ENCODE measurements around the gene TLCD1. TPM values are rescaled to one million over a fixed set of nuclear protein-coding genes. Genes with fewer than 3 reads are reported as not detected.
A peak's percentile ranks its signal among the peaks of the same experiment; 100 is the strongest.

TLCD1 gene
- total RNA-seq, 1 experiment from 2014 or later: 50.7 TPM

DNA sequence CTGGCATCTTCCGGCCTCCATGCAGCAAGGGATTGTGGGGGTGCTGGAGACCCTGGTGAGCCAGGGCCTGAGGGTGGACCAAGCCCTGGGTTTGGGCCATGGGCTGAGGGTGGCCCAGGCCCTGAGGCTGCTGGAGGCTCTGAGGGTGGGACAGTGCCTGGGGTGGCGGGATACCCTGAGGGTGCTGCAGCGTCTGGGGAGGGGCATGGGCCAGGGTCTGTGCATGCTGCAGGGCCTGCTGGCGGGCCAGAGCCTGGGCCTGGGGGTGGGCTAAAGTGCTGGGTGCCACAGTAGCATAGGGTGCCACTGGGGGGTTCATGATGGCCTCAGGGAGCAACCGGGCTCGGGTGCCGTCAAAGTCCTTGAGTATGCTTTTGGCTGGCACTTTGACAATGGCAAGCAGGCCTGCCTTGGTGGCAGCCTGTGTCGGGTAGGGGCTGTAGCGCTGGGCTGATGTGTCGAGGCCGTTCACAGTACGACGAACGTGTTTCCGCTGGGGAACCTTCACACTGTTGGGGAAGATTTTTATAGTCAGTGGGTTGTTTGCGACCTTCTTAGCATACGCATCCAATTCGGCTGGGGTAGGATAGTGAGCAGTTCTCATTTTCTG, 33.3 kb upstream of the TLCD1 start:
- no peak overlapping the region for H3K4me2 ChIP-seq (ENCODE audit: insufficient read depth, insufficient read length, low read length)
- no CpG with 5 or more reads among the region's 18 CpGs for WGBS (ENCODE audit: extremely low coverage, insufficient read length, low lambda C conversion rate)
- H3K4me3 Mint-ChIP-seq: peak overlapping the region in 1 of 2 experiments; percentile 50; a peak in 1 of 5 replicates

More for the DNA sequence above, 33.3 kb upstream of the TLCD1 start:
- H4K20me1 ChIP-seq (ENCODE audit: control insufficient read depth, insufficient read depth, insufficient read length): no peaks in the 10 kb centered on the region
- no peak overlapping the region for H2BK20ac ChIP-seq (ENCODE audit: low read depth, low read length, poor library complexity, severe bottlenecking)
- H3K18ac ChIP-seq (ENCODE audit: insufficient read length, low read depth, low read length): no peak overlapping the region
- no peak overlapping the region for H2BK5ac ChIP-seq (ENCODE audit: insufficient read length, low read length)
- H2BK120ac ChIP-seq (ENCODE audit: low read depth, low read length, poor library complexity, severe bottlenecking): no peak overlapping the region
- H4K91ac ChIP-seq (ENCODE audit: insufficient read length, low read depth, low read length): no peak overlapping the region
- no peak overlapping the region for H3K56ac ChIP-seq (ENCODE audit: insufficient read length, low read depth, low read length)
- DNase-seq: no peak
- TF ChIP-seq CTCF (conservative IDR thresholded peaks at IDR 0.05): no peak
- H3K4ac ChIP-seq (ENCODE audit: low read depth, low read length): no peak overlapping the region
- H2AK5ac ChIP-seq (ENCODE audit: insufficient read length, low read length): no peak overlapping the region
- peaks cover 12% of the 10 kb centered on the region; the same call in 1 of the 2 replicates for H3K4me1 ChIP-seq (ENCODE audit: insufficient read depth, low read length)
- no peak overlapping the region for H2BK12ac ChIP-seq (ENCODE audit: insufficient read length, low read depth, low read length)
- H3K79me1 ChIP-seq (ENCODE audit: insufficient read depth, low read depth, low read length, poor library complexity, severe bottlenecking): no peaks in the 10 kb centered on the region
- H3T11ph ChIP-seq (ENCODE audit: low read length): no peak overlapping the region
- no peaks in the 10 kb centered on the region for H3K79me2 ChIP-seq (ENCODE audit: insufficient read depth, low read length)
- no peak overlapping the region for H2BK15ac ChIP-seq (ENCODE audit: low read depth, low read length)
- no peak overlapping the region for H3K23ac ChIP-seq (ENCODE audit: insufficient read length, low read depth, low read length)
- Mint-ChIP-seq H3K27me3 (ENCODE audit: low read depth) (0 out of 2 replicates have a peak, but pooled peaks cover 1% of the 10 kb centered on the region), H3K9me3 (no peaks in the 10 kb centered on the region), H3K27ac (peak overlapping the region in 2 of 3 experiments; percentile 57 to 97; a peak in 4 of 7 replicates), H3K4me1 (peaks cover 40 to 44% of the 10 kb centered on the region in 2 experiments), H3K36me3 (ENCODE audit: insufficient read depth in 1 of 3, low read depth in 3 of 3) (peaks cover 38 to 50% (median 41%) of the 10 kb centered on the region in 3 experiments; a peak in 6 of 7 replicates)
- H3K27ac ChIP-seq (ENCODE audit: insufficient read length, low read depth, low read length): no peak overlapping the region
- no peak overlapping the region for H3K9ac ChIP-seq (ENCODE audit: extremely low read depth, insufficient read length, low read length)
- no peaks in the 10 kb centered on the region for H3K9me3 ChIP-seq (ENCODE audit: control insufficient read depth, low read depth, low read length)
- H2AFZ ChIP-seq (ENCODE audit: low read length): no peak overlapping the region
- no peak overlapping the region for H4K5ac ChIP-seq (ENCODE audit: insufficient read length, low read depth, low read length)
- H3K23me2 ChIP-seq (ENCODE audit: insufficient read length, low read depth, low read length, poor library complexity, severe bottlenecking): no peaks in the 10 kb centered on the region
- H3K27me3 ChIP-seq (ENCODE audit: insufficient read depth, low read length): no peaks in the 10 kb centered on the region
- H4K8ac ChIP-seq (replicated peaks; ENCODE audit: insufficient read length, low read depth, low read length): no peak overlapping the region
- no peak overlapping the region for H3K14ac ChIP-seq (ENCODE audit: insufficient read depth, low read length)

Measured in H9 (cell line).